22Rv1 (cell line): ENCODE data around the gene HOXB9.

ENCODE experiments used
- ZFX ChIP-seq: fragments of 450-650 bp; IDR thresholded peaks from 2 replicates; pipeline ENCODE4 v1.6.1; 2017; ENCODE audit warnings: antibody characterized with exemption, borderline replicate concordance
- TF ChIP-seq, protein P1 (sequence below): fragments of 450-650 bp; IDR thresholded peaks from 2 replicates; pipeline ENCODE4 v1.5.1; 2017; ENCODE audit warnings: mild to moderate bottlenecking

DNA sequence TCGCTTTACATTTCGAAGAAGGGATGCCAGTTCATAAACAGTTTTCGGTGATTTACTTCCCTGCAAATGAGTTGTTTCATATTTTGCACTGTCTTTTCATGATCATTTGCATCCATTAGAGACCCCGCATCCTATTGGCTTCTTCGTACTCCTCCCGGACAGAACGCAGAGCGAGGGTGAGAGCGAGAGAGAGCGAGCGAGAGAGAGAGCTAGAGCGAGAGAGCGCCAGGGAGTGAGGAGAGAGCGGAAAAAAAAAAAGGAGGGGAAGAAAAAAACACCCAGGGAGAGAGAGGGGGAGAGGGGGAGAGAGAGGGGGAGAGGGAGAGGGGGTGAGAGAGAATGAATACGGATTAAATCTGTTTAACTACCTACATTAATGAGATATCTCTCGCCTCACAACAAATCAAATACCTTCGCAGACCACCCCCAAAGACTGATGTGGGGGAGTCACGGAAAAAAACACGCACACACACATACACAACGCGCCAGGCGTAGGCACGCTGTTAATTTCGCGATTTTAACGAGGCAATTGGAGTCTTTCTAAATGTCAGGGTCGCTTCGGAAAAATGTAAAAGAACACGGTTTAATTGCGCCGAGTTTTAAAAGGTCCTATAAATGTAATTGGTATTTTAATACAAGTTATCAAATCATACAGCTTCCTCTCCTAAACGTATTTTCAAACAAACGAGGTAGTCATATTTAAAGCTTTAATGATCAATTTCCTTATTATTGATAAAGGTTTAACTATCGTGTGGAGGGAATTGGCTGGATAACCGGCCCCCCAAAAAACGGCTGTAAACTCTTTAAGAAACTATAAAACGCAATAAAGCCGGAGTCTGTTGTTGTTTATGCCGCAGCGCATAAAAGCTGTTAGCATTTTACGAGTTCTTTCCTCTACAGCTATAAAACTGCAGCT, 10.9 kb downstream of the HOXB9 start, which contains the start of gene HOXB8:
- TF ChIP-seq, protein P1, sequence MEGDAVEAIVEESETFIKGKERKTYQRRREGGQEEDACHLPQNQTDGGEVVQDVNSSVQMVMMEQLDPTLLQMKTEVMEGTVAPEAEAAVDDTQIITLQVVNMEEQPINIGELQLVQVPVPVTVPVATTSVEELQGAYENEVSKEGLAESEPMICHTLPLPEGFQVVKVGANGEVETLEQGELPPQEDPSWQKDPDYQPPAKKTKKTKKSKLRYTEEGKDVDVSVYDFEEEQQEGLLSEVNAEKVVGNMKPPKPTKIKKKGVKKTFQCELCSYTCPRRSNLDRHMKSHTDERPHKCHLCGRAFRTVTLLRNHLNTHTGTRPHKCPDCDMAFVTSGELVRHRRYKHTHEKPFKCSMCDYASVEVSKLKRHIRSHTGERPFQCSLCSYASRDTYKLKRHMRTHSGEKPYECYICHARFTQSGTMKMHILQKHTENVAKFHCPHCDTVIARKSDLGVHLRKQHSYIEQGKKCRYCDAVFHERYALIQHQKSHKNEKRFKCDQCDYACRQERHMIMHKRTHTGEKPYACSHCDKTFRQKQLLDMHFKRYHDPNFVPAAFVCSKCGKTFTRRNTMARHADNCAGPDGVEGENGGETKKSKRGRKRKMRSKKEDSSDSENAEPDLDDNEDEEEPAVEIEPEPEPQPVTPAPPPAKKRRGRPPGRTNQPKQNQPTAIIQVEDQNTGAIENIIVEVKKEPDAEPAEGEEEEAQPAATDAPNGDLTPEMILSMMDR, result no peak
- TF ChIP-seq ZFX, result no peak
